Kidney (tissue), 14 donors: ENCODE data around the gene ABHD12. TPM values are rescaled to one million over a fixed set of nuclear protein-coding genes. Genes with fewer than 3 reads are reported as not detected.

Source experiments
- DNase-seq, 5 donors: peaks; one replicate each; pipeline ENCODE4 v3.0.0-alpha.2; 2013 to 2020
- FAIRE-seq: peaks from 2 replicates; lab custom pipeline; 2012; peaks lifted over from hg19 to GRCh38; lab: Jason Lieb, UNC
- H3K27ac ChIP-seq, 2 donors: one replicate each; pipeline ENCODE4 v1.7.0; 2013; ENCODE audit warnings: low read depth in 2 of 2, low read length in 2 of 2, inconsistent platforms in 1 of 2
- H3K27me3 ChIP-seq: one replicate; pipeline ENCODE4 v1.7.1; 2013; ENCODE audit warnings: low read length, inconsistent platforms; ENCODE audit not compliant: control insufficient read depth, insufficient read depth
- H3K36me3 ChIP-seq, 3 donors: one replicate each; pipeline versions ENCODE4 v1.7.0 to v1.7.1; 2013; ENCODE audit warnings: low read length in 3 of 3, control low read depth in 1 of 3, inconsistent platforms in 1 of 3; ENCODE audit not compliant: insufficient read depth in 3 of 3, control insufficient read depth in 2 of 3
- H3K4me1 ChIP-seq, 3 donors: one replicate each; pipeline versions ENCODE4 v1.7.0 to v1.7.1; 2013; ENCODE audit warnings: low read length in 3 of 3, inconsistent platforms in 1 of 3, low read depth in 1 of 3; ENCODE audit not compliant: control insufficient read depth in 2 of 3, insufficient read depth in 2 of 3
- H3K4me3 ChIP-seq, 3 donors: one replicate each; pipeline versions ENCODE4 v1.7.0 to v1.8.1; 2013; ENCODE audit warnings: low read length in 3 of 3, control low read depth in 1 of 3, inconsistent platforms in 1 of 3
- H3K9ac ChIP-seq, 3 donors: one replicate each; pipeline versions ENCODE4 v1.7.0 to v1.7.1; 2013; ENCODE audit warnings: low read length in 3 of 3, control low read depth in 1 of 3, inconsistent platforms in 1 of 3
- H3K9me3 ChIP-seq, 3 donors: one replicate each; pipeline versions ENCODE4 v1.7.0 to v1.7.1; 2013; ENCODE audit warnings: low read length in 3 of 3, control low read depth in 1 of 3, inconsistent platforms in 1 of 3; ENCODE audit not compliant: control insufficient read depth in 2 of 3, insufficient read depth in 1 of 3
- CTCF ChIP-seq: IDR thresholded peaks from 3 replicates; pipeline ENCODE4 v1.5.1; 2012; ENCODE audit warnings: mild to moderate bottlenecking, moderate library complexity, borderline replicate concordance; ENCODE audit not compliant: insufficient read depth; ENCODE audit errors: extremely low read depth
- intact Hi-C: fragments of 100-400 bp; cut with DNase I; formaldehyde crosslinking; loops from one replicate; pipeline ENCODE4 v1.11.1; 2022
- polyA plus RNA-seq: library from polyadenylated mRNA; stranded (reverse); fragments of 350-450 nt; fragmentation: Illumina TruSeq; extraction: RNeasy Lipid Tissue Mini Kit (QIAGEN cat#74804); gene quantifications from one replicate; pipeline ENCODE4 v1.2.3, GENCODE V29; 2014; ENCODE audit warnings: low read depth, low replicate concordance; ENCODE audit not compliant: insufficient read depth
- total RNA-seq: library from RNA; stranded (reverse); fragmentation: NEBNext Ultra II Directional; extraction: Animal tissue kit (Norgen Biotek cat#: 25700); gene quantifications from one replicate; pipeline ENCODE4 v1.2.1, GENCODE V29; 2021
- donor health status: control.
- donor health status: control.
- donor health status: control.
- donor health status: control.
- donor health status: control.
- donor health status: DM: yes; HTN: yes; CAD: no.
- donor health status: Normal renal cell carcinoma (clear cell type).

ABHD12 gene
- total and polyA plus RNA-seq, 2 donors from 2014 or later: 61.5 to 68.1 TPM

GRCh38 chr20:25259358-25259757 lies 131.3 kb downstream of the ABHD12 start:
- DNase-seq (peak in 1 of 5 donors; percentile 9), FAIRE-seq (no peak)
- Histone ChIP-seq H3K9me3 (no peaks in the 10 kb centered on the region), H3K4me3 (no peak overlapping the region), H3K9ac (no peak overlapping the region), H3K4me1 (peaks cover 0 to 20% (median 17%) of the 10 kb centered on the region in 3 donors), H3K27ac (no peak overlapping the region), H3K36me3 (peaks cover 0 to 4% (median 0%) of the 10 kb centered on the region in 3 donors), H3K27me3 (no peaks in the 10 kb centered on the region)
- no peak for TF ChIP-seq CTCF
- intact Hi-C loops: no loop called here

- Histone ChIP-seq H3K27ac (no peak overlapping the region), H3K36me3 (peaks cover 0 to 4% (median 0%) of the 10 kb centered on the region in 3 donors), H3K4me1 (peaks cover 0 to 22% (median 17%) of the 10 kb centered on the region in 3 donors), H3K9ac (no peak overlapping the region), H3K9me3 (no peaks in the 10 kb centered on the region), H3K27me3 (no peaks in the 10 kb centered on the region), H3K4me3 (no peak overlapping the region)
- DNase-seq (peak in 1 of 5 donors; percentile 20), FAIRE-seq (no peak)
- TF ChIP-seq CTCF: no peak
- intact Hi-C loops: no loop called here
Observed at GRCh38 chr20:25258828-25259227, 131.8 kb downstream of the ABHD12 start.

- no peaks in the 10 kb centered on the region for H3K27me3 ChIP-seq
- no peak overlapping the region for H3K9ac ChIP-seq
- no peaks in the 10 kb centered on the region for H3K9me3 ChIP-seq
- FAIRE-seq (no peak), DNase-seq (peak in 1 of 5 donors; percentile 30)
- no peak for TF ChIP-seq CTCF
- no peak overlapping the region for H3K27ac ChIP-seq
- H3K36me3 ChIP-seq: peaks cover 0 to 4% (median 0%) of the 10 kb centered on the region in 3 donors
- no peak overlapping the region for H3K4me3 ChIP-seq
- H3K4me1 ChIP-seq: peaks cover 0 to 22% (median 17%) of the 10 kb centered on the region in 3 donors
- intact Hi-C loops: no loop called here
Observed at GRCh38 chr20:25258476-25258805, 132.2 kb downstream of the ABHD12 start.

GRCh38 chr20:25257756-25258475 lies 132.7 kb downstream of the ABHD12 start:
- intact Hi-C loops: no loop called here

More at GRCh38 chr20:25257756-25258475, 132.7 kb downstream of the ABHD12 start:
- DNase-seq: peak in 1 of 5 donors; percentile 19
- Histone ChIP-seq H3K4me3 (no peak overlapping the region), H3K9me3 (no peaks in the 10 kb centered on the region), H3K9ac (no peak overlapping the region), H3K27ac (no peak overlapping the region), H3K27me3 (no peaks in the 10 kb centered on the region), H3K36me3 (peaks cover 0 to 4% (median 0%) of the 10 kb centered on the region in 3 donors), H3K4me1 (peaks cover 0 to 22% (median 19%) of the 10 kb centered on the region in 3 donors)
- TF ChIP-seq CTCF: no peak
- FAIRE-seq: no peak
